CD4-positive, alpha-beta T cell (primary cell): ENCODE data around the gene LMBRD1. TPM values are rescaled to one million over a fixed set of nuclear protein-coding genes. Genes with fewer than 3 reads are reported as not detected.

Experiments used
- ATAC-seq: fragments of 200-7000 bp; cut with Tn5 transposase; one replicate; pipeline ENCODE4 v1.10.0; 2022; ENCODE audit warnings: mild to moderate bottlenecking; ENCODE audit not compliant: poor library complexity
- CTCF ChIA-PET: fragments of 350-600 bp; sonication (Branson Sonifier 250); formaldehyde crosslinking; loops from one replicate; lab custom pipeline; 2021; ENCODE audit warnings: antibody characterized with exemption, inconsistent platforms; lab: Charles Lee
- POLR2A ChIA-PET: fragments of 350-600 bp; sonication (Branson Sonifier 250); formaldehyde crosslinking; loops from one replicate; lab custom pipeline; 2021; ENCODE audit warnings: antibody characterized with exemption, inconsistent platforms; lab: Charles Lee
- DNase-seq, 14 experiments: peaks; one replicate each; pipeline ENCODE4 v3.0.0-alpha.2; 2013 to 2020; ENCODE audit warnings: mixed read lengths in 2 of 14
- H3K27ac ChIP-seq, 2 donors: one replicate each; pipeline versions ENCODE4 v1.5.1 to v1.7.0; 2013; ENCODE audit warnings: low read length in 2 of 2, low read depth in 1 of 2, mild to moderate bottlenecking in 1 of 2
- H3K27me3 ChIP-seq, 2 experiments: 1 replicate in 1 of 2; 2 replicates in 1 of 2; pipeline versions ENCODE4 v1.6.1 to v1.7.0; 2013; ENCODE audit warnings: low read length in 2 of 2, control low read depth in 1 of 2, mild to moderate bottlenecking in 1 of 2, moderate library complexity in 1 of 2; ENCODE audit not compliant: insufficient read depth in 2 of 2, control insufficient read depth in 1 of 2
- H3K36me3 ChIP-seq: one replicate; pipeline ENCODE4 v1.6.1; 2013; ENCODE audit warnings: low read length, control low read depth; ENCODE audit not compliant: insufficient read depth
- H3K4me1 ChIP-seq: one replicate; pipeline ENCODE4 v1.6.1; 2013; ENCODE audit warnings: low read length, control low read depth; ENCODE audit not compliant: insufficient read depth
- H3K4me3 ChIP-seq: one replicate; pipeline ENCODE4 v1.5.1; 2013; ENCODE audit warnings: mild to moderate bottlenecking, low read length, moderate library complexity
- H3K9me3 ChIP-seq, 2 experiments: 1 replicate in 1 of 2; 2 replicates in 1 of 2; pipeline versions ENCODE4 v1.6.1 to v1.7.0; 2013; ENCODE audit warnings: low read length in 2 of 2, mild to moderate bottlenecking in 2 of 2, control low read depth in 1 of 2, moderate library complexity in 1 of 2; ENCODE audit not compliant: control insufficient read depth in 1 of 2, insufficient read depth in 1 of 2
- H3K27ac Mint-ChIP-seq: one replicate; pipeline ENCODE4 v1.8.0; 2020; ENCODE audit warnings: mixed read lengths
- H3K27me3 Mint-ChIP-seq: one replicate; pipeline ENCODE4 v1.8.0; 2021; ENCODE audit warnings: mixed read lengths
- H3K36me3 Mint-ChIP-seq: one replicate; pipeline ENCODE4 v1.8.0; 2021; ENCODE audit warnings: low read depth, mixed read lengths
- H3K4me1 Mint-ChIP-seq: one replicate; pipeline ENCODE4 v1.8.0; 2021; ENCODE audit warnings: low read depth, mixed read lengths
- H3K4me3 Mint-ChIP-seq: one replicate; pipeline ENCODE4 v1.8.0; 2020; ENCODE audit warnings: mild to moderate bottlenecking, mixed read lengths
- H3K9me3 Mint-ChIP-seq: one replicate; pipeline ENCODE4 v1.8.0; 2020; ENCODE audit warnings: mixed read lengths
- intact Hi-C, 2 experiments: fragments of 100-400 bp; cut with DNase I in 1 of 2; cut with micrococcal nuclease in 1 of 2; formaldehyde crosslinking; loops; one replicate each; pipeline versions ENCODE4 v1.15.1 to v1.9.0; 2023 to 2025; cut with DNase I, micrococcal nuclease
- total RNA-seq, 174 experiments: library from RNA in 2 of 174; stranded (reverse) in 2 of 174; gene quantifications; one replicate each; pipeline ENCODE4 v1.2.3 and lab custom pipeline; 2021 to 2026
- TF ChIP-seq, protein P1 (sequence below): fragments of 200-600 bp; IDR thresholded peaks from one replicate; pipeline ENCODE4 v1.8.0; 2022; ENCODE audit warnings: antibody characterized with exemption, mild to moderate bottlenecking

LMBRD1 gene
- total RNA-seq, 2 experiments from 2014 or later: 40.3 to 42.0 TPM

DNA sequence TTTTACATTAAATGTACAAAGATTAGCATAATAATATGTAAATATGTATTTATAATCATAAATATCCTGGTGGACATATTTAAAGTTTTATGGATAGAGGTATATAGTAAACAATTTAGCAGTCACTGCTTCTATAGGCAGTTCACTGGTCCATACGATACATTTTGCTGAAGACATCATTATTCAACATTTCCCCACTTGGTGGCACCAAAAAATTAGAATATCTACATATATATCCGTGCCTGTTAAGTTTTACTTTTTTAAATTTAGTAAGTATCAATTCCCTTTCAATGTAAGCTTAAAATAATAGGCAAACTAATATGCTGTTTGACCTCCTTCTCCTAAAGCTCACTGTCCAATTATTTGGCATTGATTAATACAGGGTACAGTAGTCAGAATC is 64.2 kb downstream of the LMBRD1 start:
- TF ChIP-seq, protein P1, sequence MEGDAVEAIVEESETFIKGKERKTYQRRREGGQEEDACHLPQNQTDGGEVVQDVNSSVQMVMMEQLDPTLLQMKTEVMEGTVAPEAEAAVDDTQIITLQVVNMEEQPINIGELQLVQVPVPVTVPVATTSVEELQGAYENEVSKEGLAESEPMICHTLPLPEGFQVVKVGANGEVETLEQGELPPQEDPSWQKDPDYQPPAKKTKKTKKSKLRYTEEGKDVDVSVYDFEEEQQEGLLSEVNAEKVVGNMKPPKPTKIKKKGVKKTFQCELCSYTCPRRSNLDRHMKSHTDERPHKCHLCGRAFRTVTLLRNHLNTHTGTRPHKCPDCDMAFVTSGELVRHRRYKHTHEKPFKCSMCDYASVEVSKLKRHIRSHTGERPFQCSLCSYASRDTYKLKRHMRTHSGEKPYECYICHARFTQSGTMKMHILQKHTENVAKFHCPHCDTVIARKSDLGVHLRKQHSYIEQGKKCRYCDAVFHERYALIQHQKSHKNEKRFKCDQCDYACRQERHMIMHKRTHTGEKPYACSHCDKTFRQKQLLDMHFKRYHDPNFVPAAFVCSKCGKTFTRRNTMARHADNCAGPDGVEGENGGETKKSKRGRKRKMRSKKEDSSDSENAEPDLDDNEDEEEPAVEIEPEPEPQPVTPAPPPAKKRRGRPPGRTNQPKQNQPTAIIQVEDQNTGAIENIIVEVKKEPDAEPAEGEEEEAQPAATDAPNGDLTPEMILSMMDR: no peak
- ChIA-PET CTCF (no interaction called here), POLR2A (no interaction called here)
- Histone ChIP-seq H3K27me3 (no peaks in the 10 kb centered on the region), H3K4me3 (no peak overlapping the region), H3K4me1 (no peaks in the 10 kb centered on the region), H3K9me3 (no peaks in the 10 kb centered on the region), H3K36me3 (peaks cover 6% of the 10 kb centered on the region), H3K27ac (no peak overlapping the region)
- H3K4me3 Mint-ChIP-seq: no peak overlapping the region
- H3K9me3 Mint-ChIP-seq: no peaks in the 10 kb centered on the region
- H3K4me1 Mint-ChIP-seq: peaks cover 10% of the 10 kb centered on the region
- no peak for ATAC-seq
- DNase-seq: peak in 3 of 14 experiments; percentile 23 to 33 (median 29)
- H3K27ac Mint-ChIP-seq: no peak overlapping the region
- H3K36me3 Mint-ChIP-seq: peaks cover 32% of the 10 kb centered on the region
- intact Hi-C loops: loop anchor here (5.0 to 10.0 kb wide), 4 partner anchors 65 to 375 kb away; partner anchors contain the start of genes COL19A1 (in 2 of the 2) and LMBRD1 (in 1 of the 2)
- no peaks in the 10 kb centered on the region for H3K27me3 Mint-ChIP-seq

DNA sequence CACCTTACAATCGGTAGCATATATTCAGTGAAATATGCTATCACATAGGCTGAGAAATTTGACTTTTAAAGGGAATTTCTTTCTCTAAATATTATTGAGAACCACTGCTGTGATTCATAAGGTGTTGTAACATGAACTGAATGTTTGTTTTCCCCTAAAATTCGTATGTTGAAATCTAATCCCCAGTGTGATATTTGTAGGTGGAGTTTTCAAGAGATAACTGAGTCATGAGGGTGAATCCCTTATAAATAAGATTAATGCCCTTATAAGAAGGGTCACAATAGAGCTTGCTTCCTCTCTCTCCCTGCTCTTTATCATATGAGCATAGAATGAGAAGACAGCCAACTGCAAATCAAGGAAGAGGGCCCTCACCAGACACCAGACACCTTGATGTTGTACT is 64.8 kb downstream of the LMBRD1 start:
- no peak for DNase-seq

DNA sequence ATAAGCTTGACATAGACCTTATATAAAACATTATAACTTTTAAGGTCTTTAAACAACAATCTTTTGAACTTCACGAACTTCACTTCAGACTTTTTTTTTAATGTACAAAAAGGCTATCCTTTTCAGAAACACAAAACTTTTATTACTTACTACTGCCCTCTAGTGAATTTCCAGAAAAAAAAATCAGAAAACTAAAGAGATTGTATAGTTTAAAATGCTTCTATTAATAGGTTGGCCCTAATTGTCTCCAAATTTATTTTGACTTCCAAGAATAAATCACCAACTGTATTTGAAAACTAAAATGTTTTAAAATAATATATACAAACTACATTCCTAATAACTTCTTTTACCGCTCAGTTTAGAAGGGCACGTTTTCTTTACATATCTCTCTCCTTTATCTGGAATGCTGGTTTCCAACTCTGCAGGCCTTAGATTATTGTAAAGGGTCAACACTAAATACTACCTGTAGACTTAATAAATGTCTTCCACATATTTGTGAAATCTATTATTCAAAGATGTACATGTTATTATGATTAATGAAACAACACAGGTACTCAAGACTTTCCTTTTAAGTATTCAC is 66.8 kb downstream of the LMBRD1 start:
- POLR2A ChIA-PET: no interaction called here
- no peaks in the 10 kb centered on the region for H3K27me3 ChIP-seq
- H3K27ac ChIP-seq: no peak overlapping the region
- H3K9me3 ChIP-seq: no peaks in the 10 kb centered on the region
- H3K9me3 Mint-ChIP-seq: peaks cover 3% of the 10 kb centered on the region
- H3K36me3 Mint-ChIP-seq: peaks cover 34% of the 10 kb centered on the region
- H3K4me3 Mint-ChIP-seq: no peak overlapping the region
- no peak overlapping the region for H3K4me3 ChIP-seq
- no peak for ATAC-seq
- H3K27me3 Mint-ChIP-seq: no peaks in the 10 kb centered on the region
- H3K36me3 ChIP-seq: peaks cover under 1% of the 10 kb centered on the region
- peak in 1 of 14 experiments; percentile 9 for DNase-seq
- no peaks in the 10 kb centered on the region for H3K4me1 ChIP-seq
- CTCF ChIA-PET: no interaction called here
- no peak overlapping the region for H3K27ac Mint-ChIP-seq
- intact Hi-C loops: loop anchor here (5.0 to 10.0 kb wide), 4 partner anchors 67 to 377 kb away; partner anchors contain the start of genes COL19A1 (in 2 of the 2) and LMBRD1 (in 1 of the 2)
- peaks cover 18% of the 10 kb centered on the region for H3K4me1 Mint-ChIP-seq
- TF ChIP-seq, protein P1: peak; percentile 60

More for the DNA sequence above, 64.8 kb downstream of the LMBRD1 start:
- POLR2A ChIA-PET: no interaction called here
- intact Hi-C loops: loop anchor here (5.0 to 10.0 kb wide), 4 partner anchors 65 to 375 kb away; partner anchors contain the start of genes COL19A1 (in 2 of the 2) and LMBRD1 (in 1 of the 2)
- peaks cover 10% of the 10 kb centered on the region for H3K4me1 Mint-ChIP-seq
- no peak overlapping the region for H3K4me3 Mint-ChIP-seq
- H3K27ac Mint-ChIP-seq: no peak overlapping the region
- no peaks in the 10 kb centered on the region for H3K27me3 Mint-ChIP-seq
- no peak overlapping the region for H3K4me3 ChIP-seq
- TF ChIP-seq, protein P1: no peak
- no peak overlapping the region for H3K27ac ChIP-seq
- H3K36me3 Mint-ChIP-seq: peaks cover 30% of the 10 kb centered on the region
- H3K9me3 ChIP-seq: no peaks in the 10 kb centered on the region
- no peaks in the 10 kb centered on the region for H3K27me3 ChIP-seq
- peaks cover 6% of the 10 kb centered on the region for H3K36me3 ChIP-seq
- no peaks in the 10 kb centered on the region for H3K4me1 ChIP-seq
- H3K9me3 Mint-ChIP-seq: no peaks in the 10 kb centered on the region
- no peak for ATAC-seq
- CTCF ChIA-PET: no interaction called here
